ENCODE results near the gene CCDC149. TPM values are rescaled to one million over a fixed set of nuclear protein-coding genes. Genes with fewer than 3 reads are reported as not detected.

The CCDC149 gene
- total and polyA plus RNA-seq, 7 donors, result 2.1 to 10.8 (median 7.8) TPM

- Histone ChIP-seq H3K36me3 (ENCODE audit: insufficient read depth in 1 of 2, low read depth in 1 of 2) (peaks cover 0 to 15% of the 10 kb centered on the region in 2 donors), H3K4me3 (no peak overlapping the region), H3K27ac (no peak overlapping the region), H3K9me3 (no peaks in the 10 kb centered on the region), H3K4me1 (no peaks in the 10 kb centered on the region), H3K27me3 (ENCODE audit: insufficient read depth in 3 of 3, low read length in 2 of 3) (no peaks in the 10 kb centered on the region)
- intact Hi-C loops (cut with DNase I), result no loop called here
- WGBS, 3 donors, result 68 to 78% (median 69%) methylated on average over 9 of the region's 9 CpGs
- DNase-seq (no peak), ATAC-seq (no peak)
- TF ChIP-seq CTCF (IDR thresholded peaks at IDR 0.05), result no peak
Measured at GRCh38 chr4:24877868-24878635, 34.8 kb downstream of the CCDC149 start.

- Histone ChIP-seq H3K9me3 (no peaks in the 10 kb centered on the region), H3K27ac (no peak overlapping the region), H3K4me3 (no peak overlapping the region), H3K36me3 (ENCODE audit: insufficient read depth in 1 of 2, low read depth in 1 of 2) (peaks cover 0 to 21% of the 10 kb centered on the region in 2 donors), H3K27me3 (ENCODE audit: insufficient read depth in 3 of 3, low read length in 2 of 3) (no peaks in the 10 kb centered on the region), H3K4me1 (no peaks in the 10 kb centered on the region)
- no peak for DNase-seq
- intact Hi-C loops (cut with DNase I), result no loop called here
- TF ChIP-seq CTCF (IDR thresholded peaks at IDR 0.05), result no peak
- 81 to 89% (median 89%) methylated on average over 6 of the region's 6 CpGs for whole genome bisulfite sequencing, 3 donors
- ATAC-seq, result no peak
Measured at GRCh38 chr4:24876431-24876830, 36.4 kb downstream of the CCDC149 start.

- Histone ChIP-seq H3K27me3 (ENCODE audit: insufficient read depth in 3 of 3, low read length in 2 of 3) (no peaks in the 10 kb centered on the region), H3K27ac (no peak overlapping the region), H3K4me3 (no peak overlapping the region), H3K36me3 (ENCODE audit: insufficient read depth in 1 of 2, low read depth in 1 of 2) (peaks cover 0 to 23% of the 10 kb centered on the region in 2 donors), H3K9me3 (no peaks in the 10 kb centered on the region), H3K4me1 (no peaks in the 10 kb centered on the region)
- WGBS, 3 donors, result 88 to 100% (median 92%) methylated on average over 2 of the region's 2 CpGs
- intact Hi-C loops (cut with DNase I), result no loop called here
- DNase-seq (no peak), ATAC-seq (no peak)
- no peak for TF ChIP-seq CTCF (IDR thresholded peaks at IDR 0.05)
Measured at GRCh38 chr4:24872720-24873119, 40.1 kb downstream of the CCDC149 start.

- no peak for ATAC-seq
- Histone ChIP-seq H3K27ac (no peak overlapping the region), H3K4me1 (no peaks in the 10 kb centered on the region), H3K27me3 (ENCODE audit: insufficient read depth in 3 of 3, low read length in 2 of 3) (no peaks in the 10 kb centered on the region), H3K9me3 (no peaks in the 10 kb centered on the region), H3K36me3 (ENCODE audit: insufficient read depth in 1 of 2, low read depth in 1 of 2) (peaks cover 0 to 30% of the 10 kb centered on the region in 2 donors), H3K4me3 (no peak overlapping the region)
- no peak for TF ChIP-seq CTCF (IDR thresholded peaks at IDR 0.05)
- 77 to 97% (median 81%) methylated on average over 3 of the region's 3 CpGs for WGBS, 3 donors
- intact Hi-C loops (cut with DNase I), result no loop called here
- no peak for DNase-seq
Measured at GRCh38 chr4:24871210-24871609, 41.6 kb downstream of the CCDC149 start.

All from psoas muscle (tissue), 8 donors.